WTC11 (cell line): ENCODE data around the gene CALHM1. TPM values are rescaled to one million over a fixed set of nuclear protein-coding genes. Genes with fewer than 3 reads are reported as not detected.

Experiments
- ATAC-seq: fragments of 200-7000 bp; cut with Tn5 transposase; 2 replicates; pipeline ENCODE4 v1.10.0; 2021; ENCODE audit warnings: mild to moderate bottlenecking, moderate library complexity
- CTCF ChIA-PET: fragments of 300-600 bp; sonication (Branson Sonifier 250); formaldehyde crosslinking; loops from one replicate; lab custom pipeline; 2021; ENCODE audit warnings: antibody characterized with exemption; lab: Charles Lee
- POLR2A ChIA-PET: fragments of 350-600 bp; sonication (Branson Sonifier 250); formaldehyde crosslinking; loops from one replicate; lab custom pipeline; 2021; ENCODE audit warnings: antibody characterized with exemption; lab: Charles Lee
- DNase-seq: peaks from one replicate; pipeline ENCODE4 v3.0.0; 2021; ENCODE audit warnings: low spot score
- H3K27ac Mint-ChIP-seq: 2 replicates; pipeline ENCODE4 v1.8.0; 2021; ENCODE audit warnings: mixed read lengths
- H3K27me3 Mint-ChIP-seq: 2 replicates; pipeline ENCODE4 v1.8.0; 2021; ENCODE audit warnings: low read depth, mild to moderate bottlenecking, moderate library complexity, mixed read lengths
- H3K36me3 Mint-ChIP-seq: 2 replicates; pipeline ENCODE4 v1.8.0; 2021; ENCODE audit warnings: mixed read lengths
- H3K4me1 Mint-ChIP-seq: 2 replicates; pipeline ENCODE4 v1.8.0; 2022; ENCODE audit warnings: mixed read lengths
- H3K4me3 Mint-ChIP-seq: 2 replicates; pipeline ENCODE4 v1.8.0; 2021; ENCODE audit warnings: mild to moderate bottlenecking, moderate library complexity, mixed read lengths
- H3K9me3 Mint-ChIP-seq: 2 replicates; pipeline ENCODE4 v1.8.0; 2021; ENCODE audit warnings: mixed read lengths
- ATF6 ChIP-seq: sonication (generic); formaldehyde crosslinking; IDR thresholded peaks from 2 replicates; pipeline ENCODE4 v1.8.1; 2023; ENCODE audit warnings: mild to moderate bottlenecking, missing genetic modification reagents
- CREM ChIP-seq: sonication (generic); formaldehyde crosslinking; IDR thresholded peaks from 2 replicates; pipeline ENCODE4 v1.8.1; 2022; ENCODE audit warnings: mild to moderate bottlenecking, missing genetic modification reagents, moderate library complexity
- E2F4 ChIP-seq: sonication (generic); formaldehyde crosslinking; IDR thresholded peaks from 2 replicates; pipeline ENCODE4 v1.8.1; 2022; ENCODE audit warnings: low read depth, mild to moderate bottlenecking, moderate library complexity, missing genetic modification reagents, borderline replicate concordance
- ELF4 ChIP-seq: sonication (generic); formaldehyde crosslinking; IDR thresholded peaks from 2 replicates; pipeline ENCODE4 v1.8.1; 2022; ENCODE audit warnings: low read depth, mild to moderate bottlenecking, moderate library complexity, missing genetic modification reagents
- ETV6 ChIP-seq: sonication (generic); formaldehyde crosslinking; IDR thresholded peaks from 2 replicates; pipeline ENCODE4 v1.8.1; 2022; ENCODE audit warnings: mild to moderate bottlenecking, missing genetic modification reagents
- GABPB1 ChIP-seq: sonication (generic); formaldehyde crosslinking; IDR thresholded peaks from 2 replicates; pipeline ENCODE4 v1.8.1; 2023; ENCODE audit warnings: mild to moderate bottlenecking, missing genetic modification reagents
- IRF1 ChIP-seq: sonication (generic); formaldehyde crosslinking; IDR thresholded peaks from 2 replicates; pipeline ENCODE4 v1.8.0; 2023; ENCODE audit warnings: missing genetic modification reagents
- IRF2 ChIP-seq: sonication (generic); formaldehyde crosslinking; IDR thresholded peaks from 2 replicates; pipeline ENCODE4 v1.8.0; 2022; ENCODE audit warnings: low read depth, missing genetic modification reagents, borderline replicate concordance
- JAZF1 ChIP-seq: fragments of 250-450 bp; sonication (Bioruptor Pico); IDR thresholded peaks from 2 replicates; pipeline ENCODE4 v1.9.0; 2021; ENCODE audit warnings: moderate library complexity, mild to moderate bottlenecking, inconsistent platforms
- KAT7 ChIP-seq: sonication (generic); formaldehyde crosslinking; IDR thresholded peaks from 2 replicates; pipeline ENCODE4 v1.8.1; 2023; ENCODE audit warnings: missing genetic modification reagents, mild to moderate bottlenecking, borderline replicate concordance
- MXD4 ChIP-seq: fragments of 250-450 bp; sonication (Bioruptor Pico); IDR thresholded peaks from 2 replicates; pipeline ENCODE4 v1.8.0; 2021; ENCODE audit warnings: mild to moderate bottlenecking, moderate library complexity, borderline replicate concordance
- MYBL2 ChIP-seq: sonication (generic); formaldehyde crosslinking; IDR thresholded peaks from 2 replicates; pipeline ENCODE4 v1.8.1; 2023; ENCODE audit warnings: mild to moderate bottlenecking, moderate library complexity, missing genetic modification reagents
- NFATC4 ChIP-seq: fragments of 250-450 bp; sonication (Bioruptor Pico); IDR thresholded peaks from 2 replicates; pipeline ENCODE4 v1.9.0; 2021; ENCODE audit warnings: mild to moderate bottlenecking
- NR2C2 ChIP-seq: sonication (generic); formaldehyde crosslinking; IDR thresholded peaks from 2 replicates; pipeline ENCODE4 v1.8.0; 2022; ENCODE audit warnings: mild to moderate bottlenecking, missing genetic modification reagents
- NR3C1 ChIP-seq: sonication (generic); formaldehyde crosslinking; conservative IDR thresholded peaks from 2 replicates; pipeline ENCODE4 v1.8.1; 2023; ENCODE audit warnings: low read depth, mild to moderate bottlenecking, missing genetic modification reagents
- SMAD4 ChIP-seq: sonication (generic); formaldehyde crosslinking; IDR thresholded peaks from 2 replicates; pipeline ENCODE4 v1.8.0; 2022; ENCODE audit warnings: mild to moderate bottlenecking, missing genetic modification reagents
- SP1 ChIP-seq: sonication (generic); formaldehyde crosslinking; conservative IDR thresholded peaks from 2 replicates; pipeline ENCODE4 v1.8.1; 2022; ENCODE audit warnings: missing genetic modification reagents
- TEAD1 ChIP-seq: sonication (generic); formaldehyde crosslinking; IDR thresholded peaks from 2 replicates; pipeline ENCODE4 v1.8.0; 2022; ENCODE audit warnings: mild to moderate bottlenecking, missing genetic modification reagents
- ZBTB21 ChIP-seq: sonication (generic); formaldehyde crosslinking; IDR thresholded peaks from 2 replicates; pipeline ENCODE4 v1.8.1; 2023; ENCODE audit warnings: mild to moderate bottlenecking, missing genetic modification reagents, borderline replicate concordance
- ZNF317 ChIP-seq: sonication (generic); formaldehyde crosslinking; IDR thresholded peaks from 2 replicates; pipeline ENCODE4 v1.8.1; 2023; ENCODE audit warnings: low read depth, mild to moderate bottlenecking, moderate library complexity, missing genetic modification reagents, borderline replicate concordance
- ZNF425 ChIP-seq: fragments of 250-450 bp; sonication (Bioruptor Pico); conservative IDR thresholded peaks from 2 replicates; pipeline ENCODE4 v1.9.0; 2021; ENCODE audit warnings: mild to moderate bottlenecking
- total RNA-seq: library from RNA; stranded (reverse); gene quantifications from 3 replicates; pipeline ENCODE4 v1.2.3, GENCODE V29; 2021

The CALHM1 gene
- total RNA-seq, 1 experiment from 2014 or later, result 0.39 TPM

- CTCF ChIA-PET, result no interaction called here
- H3K27ac Mint-ChIP-seq, result no peak overlapping the region
These were observed 29.1 kb downstream of the CALHM1 start for GRCh38 chr10:103429647-103430046.

GRCh38 chr10:103428989-103429643, 29.6 kb downstream of the CALHM1 start:
- Mint-ChIP-seq H3K9me3 (no peaks in the 10 kb centered on the region), H3K27me3 (no peaks in the 10 kb centered on the region), H3K4me1 (no peaks in the 10 kb centered on the region), H3K36me3 (peaks cover 74% of the 10 kb centered on the region), H3K4me3 (no peak overlapping the region), H3K27ac (no peak overlapping the region)
- ATAC-seq (no peak), DNase-seq (no peak)
- ChIA-PET POLR2A (no interaction called here), CTCF (interaction anchor here (0.6 kb wide), 1 partner anchor 57 kb away, joined by 3 read pairs; no protein-coding TSS in a partner anchor)
- TF ChIP-seq ATF6 (CRISPR knock-in tag) (no peak), KAT7 (CRISPR knock-in tag) (no peak), NR2C2 (no peak), ELF4 (CRISPR knock-in tag) (no peak), GABPB1 (CRISPR knock-in tag) (no peak), MXD4 (CRISPR knock-in tag) (no peak), ETV6 (CRISPR knock-in tag) (no peak), NR3C1 (CRISPR knock-in tag) (no peak), TEAD1 (CRISPR knock-in tag) (no peak), SMAD4 (CRISPR knock-in tag) (no peak), E2F4 (no peak), IRF2 (CRISPR knock-in tag) (no peak), IRF1 (CRISPR knock-in tag) (no peak), ZNF317 (no peak), JAZF1 (CRISPR knock-in tag) (no peak), SP1 (CRISPR knock-in tag) (no peak)

More at GRCh38 chr10:103429647-103430046, 29.1 kb downstream of the CALHM1 start:
- H3K36me3 Mint-ChIP-seq, result peaks cover 72% of the 10 kb centered on the region
- H3K27me3 Mint-ChIP-seq, result no peaks in the 10 kb centered on the region
- DNase-seq (no peak), ATAC-seq (no peak)
- no peaks in the 10 kb centered on the region for H3K9me3 Mint-ChIP-seq
- TF ChIP-seq NFATC4, result no peak
- TF ChIP-seq ZNF425, result no peak
- no peak for TF ChIP-seq SMAD4 (CRISPR knock-in tag)
- TF ChIP-seq TEAD1 (CRISPR knock-in tag), result no peak
- no peak for TF ChIP-seq MYBL2 (CRISPR knock-in tag)
- no peak for TF ChIP-seq ZBTB21 (CRISPR knock-in tag)
- no peak for TF ChIP-seq CREM
- no peak for TF ChIP-seq JAZF1 (CRISPR knock-in tag)
- TF ChIP-seq ATF6 (CRISPR knock-in tag), result no peak
- TF ChIP-seq, all 79 proteins: peak for 0
- Mint-ChIP-seq H3K4me3 (no peak overlapping the region), H3K4me1 (no peaks in the 10 kb centered on the region)
- POLR2A ChIA-PET, result no interaction called here
